ENCODE data around the gene SLC9A8.

GRCh38 chr20:49795135-49795424 lies 17.5 kb upstream of the SLC9A8 start:
- TF ChIP-seq RCOR1 (IDR thresholded peaks at IDR 0.05; ENCODE audit: borderline replicate concordance in 1 of 2, low read depth in 2 of 2, low read length in 2 of 2) (no peak), KLF16 (IDR thresholded peaks at IDR 0.05) (no peak)

All from K562 (cell line).